Subcutaneous adipose tissue (tissue), 4 donors: Measurements from ENCODE around the gene RPS27L. TPM values are rescaled to one million over a fixed set of nuclear protein-coding genes. Genes with fewer than 3 reads are reported as not detected.

ENCODE experiments used
- CTCF ChIP-seq: fragments of 450-650 bp; IDR thresholded peaks from one replicate; pipeline ENCODE4 v1.5.1; 2016; ENCODE audit warnings: low read depth, mild to moderate bottlenecking, control low read depth, antibody characterized with exemption, moderate library complexity
- total RNA-seq, 4 donors: library from RNA; depleted of rRNA; stranded (reverse); fragments of >200 nt; gene quantifications; one replicate each; pipeline ENCODE4 v1.1.0, GENCODE V29; 2016

The RPS27L gene
- total RNA-seq, 4 donors from 2014 or later = 46.2 to 172 (median 99.7) TPM

- no peak for TF ChIP-seq CTCF
Measured at GRCh38 chr15:63190769-63191649, 33.7 kb upstream of the RPS27L start.

GRCh38 chr15:63189941-63190768 lies 32.9 kb upstream of the RPS27L start:
- no peak for TF ChIP-seq CTCF

GRCh38 chr15:63188926-63189871 lies 31.9 kb upstream of the RPS27L start, which contains the start of gene RAB8B:
TSS of gene RAB8B (plus strand) at chr15:63189606. CDS start at chr15:63189625, 19 bp downstream.
- no peak for TF ChIP-seq CTCF

- no peak for TF ChIP-seq CTCF
Measured at GRCh38 chr15:63188247-63188925, 31.1 kb upstream of the RPS27L start.

GRCh38 chr15:63187589-63188226 lies 30.4 kb upstream of the RPS27L start:
- TF ChIP-seq CTCF = no peak

- TF ChIP-seq CTCF = no peak
Measured at GRCh38 chr15:63186065-63186464, 28.8 kb upstream of the RPS27L start.
